MV-4-11 (cell line): ENCODE results near the gene NEK7.
A peak's percentile ranks its signal among the peaks of the same experiment; 100 is the strongest.
"Not testable (repeated sequence)": the region's sequence is repeated elsewhere in the genome, so short reads cannot be mapped to it uniquely, and the experiment has no call there.

Experiments
- DNase-seq: peaks from one replicate; lab custom pipeline; 2025; lab: John Stamatoyannopoulos, UW

The NEK7 gene

DNA sequence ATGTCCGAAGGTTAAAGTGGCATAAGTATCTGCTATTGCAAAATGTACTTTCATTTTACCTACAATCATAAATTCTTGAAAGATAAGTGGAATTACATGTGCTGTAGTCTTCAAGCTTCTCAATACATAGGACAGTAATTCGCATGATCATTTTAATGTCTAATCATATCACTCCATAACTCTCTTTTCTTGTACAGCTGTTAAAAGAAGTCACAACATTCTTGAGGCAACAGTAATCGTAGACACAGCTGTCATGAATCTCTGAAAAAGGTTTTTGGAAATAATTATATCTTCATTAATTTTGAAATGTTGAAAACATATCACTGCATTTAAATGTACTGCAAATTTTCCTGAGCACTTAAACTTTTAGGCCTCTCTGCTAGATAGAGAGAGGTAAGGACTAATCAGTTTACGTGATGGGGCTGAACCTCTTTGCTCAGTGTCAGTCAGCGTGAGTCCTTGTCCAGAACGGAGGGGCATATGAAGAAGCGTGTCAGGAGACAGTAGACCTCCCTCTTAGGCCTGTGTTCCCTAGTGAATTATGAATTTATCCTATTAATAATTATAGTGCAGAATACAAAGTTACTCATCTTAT lies 133.4 kb downstream of the NEK7 start:
- no peak for DNase-seq

- no peak for DNase-seq
These were observed 134.2 kb downstream of the NEK7 start for GRCh38 chr1:198291036-198291435.

DNA sequence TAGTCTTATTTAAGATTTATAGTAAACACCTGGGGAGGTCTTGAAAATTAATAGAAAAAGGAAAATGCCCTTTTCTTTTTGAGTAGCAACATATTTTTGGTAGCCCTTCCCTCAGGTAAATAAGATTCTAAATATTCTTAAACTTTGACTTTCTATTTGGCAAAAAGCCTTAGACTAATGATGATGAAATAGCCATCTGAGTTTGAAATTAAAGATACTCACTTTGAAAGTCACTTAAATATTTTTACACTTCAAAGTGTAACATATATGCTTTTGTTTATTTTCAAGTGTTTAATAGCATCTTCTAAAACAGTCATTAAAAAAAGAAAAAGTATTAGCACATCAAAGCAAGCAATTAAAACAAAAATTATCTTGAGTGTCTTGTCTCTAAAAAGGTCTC lies 135.1 kb downstream of the NEK7 start:
- DNase-seq, result no peak

GRCh38 chr1:198295225-198295624 lies 138.4 kb downstream of the NEK7 start:
- no peak for DNase-seq

DNA sequence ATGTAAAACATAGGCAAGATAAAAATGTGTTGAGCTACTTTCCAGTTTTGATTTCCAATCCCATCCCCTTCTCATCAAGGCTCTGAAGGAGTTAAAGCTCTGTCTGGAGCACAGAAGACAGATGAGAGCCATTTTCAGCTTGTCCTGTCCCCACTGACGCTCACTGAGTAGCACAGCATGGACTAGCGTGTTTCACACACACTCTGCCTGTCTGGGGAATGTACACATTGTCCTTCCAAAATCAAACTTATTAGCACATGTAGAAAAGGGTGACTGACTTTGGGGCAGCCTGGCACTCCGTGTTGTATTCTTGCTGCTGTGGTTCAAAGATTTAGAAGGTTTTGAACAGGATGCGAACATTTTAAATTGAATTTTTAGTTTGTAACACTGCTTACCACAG lies 139.2 kb downstream of the NEK7 start:
- DNase-seq, result no peak

DNA sequence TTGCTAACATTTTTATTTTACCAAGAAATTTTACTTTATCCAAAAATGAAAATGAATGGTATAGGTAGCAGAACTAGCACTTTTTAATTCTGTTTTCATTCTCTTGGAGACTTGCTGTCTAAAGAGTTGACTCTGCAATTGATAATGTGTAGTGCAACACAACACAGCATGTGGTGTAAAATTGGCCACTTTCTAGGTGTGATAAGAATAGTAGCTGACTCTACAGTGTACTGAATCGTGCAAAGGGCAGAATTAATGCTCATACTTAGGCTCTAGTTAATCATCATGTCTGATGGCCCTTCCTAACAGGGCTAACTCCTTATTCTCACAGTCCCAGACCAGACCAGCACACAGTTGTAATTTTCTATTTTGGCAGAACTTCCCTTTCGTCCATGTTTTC lies 140.5 kb downstream of the NEK7 start:
- no peak for DNase-seq

DNA sequence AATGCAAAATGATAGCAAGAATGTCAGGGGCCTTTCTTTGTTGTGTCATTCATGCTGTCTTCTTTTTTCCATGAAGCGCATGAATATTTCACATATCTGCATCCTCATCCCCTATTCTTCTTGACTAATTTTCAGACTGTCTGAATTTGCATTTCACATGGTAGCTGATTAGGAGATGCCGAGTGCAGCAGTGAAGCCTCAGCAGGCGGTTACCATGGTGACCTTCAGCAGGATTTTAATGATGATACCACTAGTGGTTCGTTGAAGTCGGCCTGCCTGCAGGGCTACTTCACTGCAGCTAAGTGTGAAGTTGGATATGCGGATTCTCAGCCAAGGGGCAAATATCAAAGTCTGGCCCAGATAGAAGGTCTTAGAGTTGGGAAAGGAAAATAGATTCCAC lies 141.8 kb downstream of the NEK7 start:
- DNase-seq, result no peak

- DNase-seq, result no peak
These were observed 143.7 kb downstream of the NEK7 start for GRCh38 chr1:198300451-198300850.

GRCh38 chr1:198304431-198304830 lies 147.6 kb downstream of the NEK7 start:
- no peak for DNase-seq

- DNase-seq, result not testable (repeated sequence)
These were observed 158.0 kb downstream of the NEK7 start for GRCh38 chr1:198314817-198315216.

DNA sequence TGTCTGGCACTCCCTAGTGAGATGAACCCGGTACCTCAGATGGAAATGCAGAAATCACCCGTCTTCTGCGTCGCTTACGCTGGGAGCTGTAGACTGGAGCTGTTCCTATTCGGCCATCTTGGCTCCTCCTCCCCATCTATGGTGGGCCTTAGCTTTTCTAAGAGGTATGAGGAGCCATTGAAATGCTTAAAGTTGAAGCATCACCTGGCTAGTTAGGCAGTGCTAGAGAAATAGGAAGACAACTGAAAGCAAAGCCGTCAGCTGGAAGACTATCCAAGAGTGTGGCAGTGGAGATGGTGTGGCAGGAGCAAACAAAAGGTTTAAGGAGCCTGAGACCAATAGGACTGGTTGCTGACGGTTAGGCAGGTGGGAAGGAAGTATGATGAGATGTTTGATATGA lies 158.5 kb downstream of the NEK7 start:
- DNase-seq, result not testable (repeated sequence)

GRCh38 chr1:198316546-198317100 lies 159.8 kb downstream of the NEK7 start:
- no peak for DNase-seq

DNA sequence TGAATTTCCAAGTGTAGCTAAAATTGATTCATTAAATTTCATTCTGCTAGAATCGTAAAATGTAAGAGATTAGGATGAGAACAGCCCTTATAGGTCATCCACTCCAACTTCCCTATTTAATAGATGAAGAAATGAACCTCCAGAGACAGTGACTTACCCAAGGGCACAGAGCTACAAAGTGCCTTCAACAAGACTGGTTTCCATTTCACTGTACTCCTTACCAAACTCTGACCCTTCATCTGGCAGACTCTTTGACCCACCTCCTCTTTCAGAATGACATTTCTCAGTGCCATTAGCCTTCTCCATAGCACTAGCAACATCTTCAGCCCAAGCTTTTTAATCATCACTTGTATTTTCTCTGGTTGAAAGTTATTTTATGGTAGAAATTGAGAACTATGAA lies 161.3 kb downstream of the NEK7 start:
- DNase-seq, result peak; percentile 61

DNA sequence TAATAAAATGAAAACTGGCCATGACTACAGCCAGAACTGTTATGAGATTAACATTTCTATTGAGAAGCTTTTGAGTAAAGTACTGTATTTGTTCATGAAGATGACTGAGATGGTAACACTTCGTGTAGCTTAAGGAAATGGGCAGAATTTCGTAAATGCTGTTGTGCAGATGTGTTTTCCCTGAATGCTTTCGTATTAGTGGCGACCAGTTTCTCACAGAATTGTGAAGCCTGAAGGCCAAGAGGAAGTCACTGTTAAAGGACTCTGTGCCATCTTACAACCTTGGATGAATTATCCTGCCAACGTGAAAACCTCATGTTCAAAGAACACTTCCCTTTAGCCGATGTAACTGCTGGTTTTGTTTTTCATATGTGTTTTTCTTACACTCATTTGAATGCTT lies 164.0 kb downstream of the NEK7 start:
- DNase-seq, result peak; percentile 83

- no peak for DNase-seq
These were observed 169.4 kb downstream of the NEK7 start for GRCh38 chr1:198326232-198326631.

DNA sequence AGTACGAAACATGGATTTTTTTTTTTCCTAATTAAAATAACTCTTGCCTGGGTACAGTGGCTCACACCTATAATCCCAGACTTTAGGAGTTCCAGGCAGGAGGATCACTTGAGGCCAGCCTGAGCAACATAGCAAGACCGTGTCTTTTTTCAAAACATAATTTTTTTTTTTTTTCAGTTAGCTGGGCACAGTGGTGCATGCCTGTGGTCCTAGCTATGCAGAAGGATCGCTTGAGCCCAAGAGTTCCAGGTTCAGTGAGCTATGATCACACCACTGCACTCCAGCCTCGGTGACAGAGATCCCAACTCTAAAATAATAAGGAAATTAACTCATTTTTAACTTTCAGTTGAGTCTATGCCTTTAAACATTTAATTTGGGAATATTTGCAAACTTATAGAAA lies 170.1 kb downstream of the NEK7 start:
- DNase-seq, result no peak

GRCh38 chr1:198328458-198329032 lies 171.7 kb downstream of the NEK7 start:
- no peak for DNase-seq

- DNase-seq, result no peak
These were observed 174.3 kb downstream of the NEK7 start for GRCh38 chr1:198330982-198331615.

GRCh38 chr1:198333744-198334143 lies 176.9 kb downstream of the NEK7 start:
- no peak for DNase-seq

DNA sequence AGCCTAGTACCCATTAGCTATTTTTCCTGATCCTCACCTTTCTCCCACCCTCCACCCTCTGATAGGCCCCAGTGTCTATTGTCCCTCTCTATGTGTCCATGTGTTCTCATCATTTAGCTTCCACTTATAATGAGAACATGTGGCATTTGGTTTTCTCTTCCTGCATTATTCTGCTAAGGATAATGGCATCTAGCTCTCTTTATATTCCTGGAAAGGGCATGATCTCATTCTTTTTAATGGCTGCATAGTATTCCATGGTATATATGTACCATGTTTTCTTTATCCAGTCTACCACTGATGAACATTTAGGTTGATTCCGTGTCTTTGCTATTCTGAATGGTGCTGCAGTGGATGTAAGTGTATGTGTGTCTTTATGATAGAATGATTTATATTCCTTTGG lies 178.9 kb downstream of the NEK7 start:
- DNase-seq, result no peak

DNA sequence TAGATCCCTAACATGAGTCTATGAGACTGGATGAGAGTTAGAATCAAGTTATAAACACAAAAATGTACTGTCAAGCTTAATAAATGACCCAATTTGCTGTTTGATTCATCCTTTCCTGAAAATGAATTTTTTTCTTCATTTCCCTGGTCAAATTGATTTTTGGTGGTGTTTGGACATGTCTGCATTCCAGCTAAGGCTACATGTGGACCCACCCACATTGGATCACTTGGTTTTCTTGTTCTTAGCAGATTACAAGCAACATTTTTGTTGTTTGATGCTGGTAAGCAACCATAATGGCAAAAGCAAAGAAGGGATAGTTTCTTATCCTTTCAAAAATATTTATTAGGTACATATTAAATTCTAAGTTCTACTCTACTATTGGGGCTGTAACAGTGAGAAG lies 181.1 kb downstream of the NEK7 start:
- no peak for DNase-seq

GRCh38 chr1:198340139-198340538 lies 183.3 kb downstream of the NEK7 start:
- DNase-seq, result no peak

DNA sequence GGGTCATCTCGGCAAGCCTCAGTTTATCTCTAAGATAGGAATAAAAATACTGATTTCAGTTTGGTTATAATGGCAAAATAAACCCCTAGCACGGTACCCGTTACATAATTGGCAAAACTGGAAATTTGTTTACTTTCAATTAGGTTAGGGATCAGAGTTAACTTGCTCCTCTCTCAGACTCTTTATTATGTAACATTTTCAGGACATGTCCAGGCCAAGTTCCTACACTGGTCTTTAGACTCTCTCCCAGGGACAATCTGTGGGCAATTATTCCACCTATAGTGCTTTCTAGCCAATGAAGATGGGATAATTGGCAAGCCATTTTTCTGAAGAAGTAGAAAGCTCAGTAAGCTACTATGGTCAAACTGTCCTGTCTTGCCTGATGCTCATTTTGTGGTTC lies 189.4 kb downstream of the NEK7 start:
- DNase-seq, result no peak

DNA sequence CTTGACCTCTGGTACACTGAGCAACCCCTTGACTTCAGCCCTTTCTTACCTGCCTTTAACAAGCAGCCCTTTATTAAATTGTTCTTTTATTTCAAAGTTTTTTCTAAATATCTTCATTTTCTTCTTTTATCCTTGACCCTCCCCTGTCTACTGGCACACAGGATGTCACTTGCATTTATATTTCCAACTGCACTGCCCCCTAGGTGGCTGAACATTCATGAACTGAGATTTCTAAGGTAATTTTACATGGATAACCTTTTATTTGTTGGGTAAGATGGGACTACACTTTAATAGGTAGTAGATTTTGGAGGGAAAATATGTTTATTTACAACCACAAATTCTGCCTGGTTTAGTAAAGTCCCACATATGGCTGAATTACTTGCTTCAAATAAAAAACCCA lies 193.7 kb downstream of the NEK7 start:
- no peak for DNase-seq
